PC-3 (cell line): ENCODE measurements around the gene CD101. TPM values are rescaled to one million over a fixed set of nuclear protein-coding genes. Genes with fewer than 3 reads are reported as not detected.

Source experiments
- ATAC-seq: fragments of 200-7000 bp; cut with Tn5 transposase; 2 replicates; pipeline ENCODE4 v1.9.1; 2020; ENCODE audit warnings: mild to moderate bottlenecking, moderate library complexity
- BruUV-seq: library from RNA; stranded (reverse); fragments of 400-500 nt; replicated peaks from 2 replicates; lab custom pipeline; 2021; lab: Mats Ljungman, UMichigan
- CTCF ChIA-PET: fragments of 300-600 bp; sonication (Branson Sonifier 250); formaldehyde crosslinking; loops from one replicate; lab custom pipeline; 2022; ENCODE audit warnings: antibody characterized with exemption; lab: Charles Lee
- POLR2A ChIA-PET: fragments of 300-600 bp; sonication (Branson Sonifier 250); formaldehyde crosslinking; loops from one replicate; lab custom pipeline; 2022; ENCODE audit warnings: antibody characterized with exemption; ENCODE audit not compliant: unreplicated experiment; lab: Charles Lee
- DNase-seq: peaks from one replicate; pipeline ENCODE4 v3.0.0-alpha.2; 2015
- H2AFZ ChIP-seq: fragments of 300-600 bp; sonication (generic); 2 replicates; pipeline ENCODE4 v1.6.0; 2016; ENCODE audit warnings: antibody characterized with exemption, low read length
- H3F3A ChIP-seq: fragments of 300-600 bp; sonication (generic); one replicate; pipeline ENCODE4 v1.6.0; 2017; ENCODE audit warnings: antibody characterized with exemption, low read length, control low read depth, mild to moderate bottlenecking; ENCODE audit not compliant: unreplicated experiment
- H3K27ac ChIP-seq: fragments of 300-600 bp; sonication (generic); 2 replicates; pipeline ENCODE4 v1.5.1; 2016; ENCODE audit warnings: mild to moderate bottlenecking, low read length
- H3K27me3 ChIP-seq: fragments of 300-600 bp; sonication (generic); 2 replicates; pipeline ENCODE4 v1.6.1; 2016; ENCODE audit warnings: low read length, mixed read lengths
- H3K36me3 ChIP-seq: fragments of 300-600 bp; sonication (generic); 2 replicates; pipeline ENCODE4 v1.6.1; 2016; ENCODE audit warnings: low read depth, mixed run types, low read length, mixed read lengths
- H3K4me1 ChIP-seq: fragments of 300-600 bp; sonication (generic); 2 replicates; pipeline ENCODE4 v1.5.1; 2016; ENCODE audit warnings: low read length; ENCODE audit not compliant: insufficient read depth
- H3K4me2 ChIP-seq: fragments of 300-600 bp; sonication (generic); 2 replicates; pipeline ENCODE4 v1.6.0; 2016; ENCODE audit warnings: low read length
- H3K4me3 ChIP-seq: fragments of 300-600 bp; sonication (generic); 2 replicates; pipeline ENCODE4 v1.5.1; 2016; ENCODE audit warnings: mild to moderate bottlenecking, low read length, mixed read lengths
- H3K79me2 ChIP-seq: fragments of 300-600 bp; sonication (generic); 2 replicates; pipeline ENCODE4 v1.6.1; 2017; ENCODE audit warnings: low read length, mixed read lengths
- H3K9ac ChIP-seq: fragments of 300-600 bp; sonication (generic); 2 replicates; pipeline ENCODE4 v1.6.0; 2016; ENCODE audit warnings: mild to moderate bottlenecking, low read length
- H3K9me2 ChIP-seq: fragments of 300-600 bp; sonication (generic); replicated peaks from 2 replicates; pipeline ENCODE4 v1.6.1; 2016; ENCODE audit warnings: mixed run types, low read length, mixed read lengths
- H3K9me3 ChIP-seq: fragments of 300-600 bp; sonication (generic); 2 replicates; pipeline ENCODE4 v1.6.1; 2016; ENCODE audit warnings: low read length, mixed read lengths
- H4K20me1 ChIP-seq: fragments of 300-600 bp; sonication (generic); 2 replicates; pipeline ENCODE4 v1.6.1; 2016; ENCODE audit warnings: low read length, mixed read lengths
- EZH2 ChIP-seq: fragments of 300-600 bp; sonication (generic); IDR thresholded peaks from one replicate; pipeline ENCODE4 v1.6.1; 2017; ENCODE audit warnings: antibody characterized with exemption, mild to moderate bottlenecking, low read length; ENCODE audit not compliant: unreplicated experiment
- EZH2phosphoT487 ChIP-seq: fragments of 300-600 bp; sonication (generic); IDR thresholded peaks from 2 replicates; pipeline ENCODE4 v1.6.1; 2018; ENCODE audit warnings: mild to moderate bottlenecking, antibody characterized with exemption, low read length, borderline replicate concordance
- intact Hi-C: fragments of 100-400 bp; cut with micrococcal nuclease; formaldehyde crosslinking; loops from 2 replicates; pipeline ENCODE4 v1.9.0; 2023
- total RNA-seq: library from RNA; depleted of rRNA; stranded (reverse); fragments of >200 nt; gene quantifications from 2 replicates; pipeline ENCODE4 v1.2.3, GENCODE V29; 2014
- TF ChIP-seq, protein P1 (sequence below): fragments of 300-600 bp; sonication (generic); conservative IDR thresholded peaks from 2 replicates; pipeline ENCODE4 v1.5.1; 2017; ENCODE audit warnings: antibody characterized with exemption, low read depth, mild to moderate bottlenecking, low read length

The CD101 gene
- total RNA-seq, 1 experiment from 2014 or later, result 0.36 TPM

DNA sequence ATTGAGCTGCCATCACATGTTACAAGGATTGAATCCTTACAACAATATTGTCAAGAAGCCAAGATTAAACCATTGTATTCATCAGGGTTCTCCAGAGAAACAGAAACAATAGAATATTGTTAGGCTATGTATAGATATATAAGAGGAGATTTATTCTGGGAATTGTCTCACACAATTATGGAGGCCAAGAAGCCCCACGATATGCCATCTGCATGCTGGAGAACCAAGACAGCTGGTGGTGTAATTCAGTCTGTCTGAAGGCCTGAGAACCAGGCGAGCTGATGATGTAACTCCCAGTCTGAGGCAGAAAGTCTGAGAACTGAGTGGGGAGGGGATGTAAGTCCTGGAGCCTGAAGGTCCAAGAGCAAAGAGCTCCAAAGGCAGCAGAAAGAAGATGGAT is 44.1 kb downstream of the CD101 start:
- no TSS peak for BruUV-seq
- Histone ChIP-seq H3K4me2 (no peak overlapping the region), H2AFZ (no peak overlapping the region), H3K36me3 (no peaks in the 10 kb centered on the region), H3K4me1 (no peaks in the 10 kb centered on the region), H3K27me3 (no peaks in the 10 kb centered on the region), H4K20me1 (no peaks in the 10 kb centered on the region), H3K9me3 (no peaks in the 10 kb centered on the region), H3K79me2 (no peaks in the 10 kb centered on the region), H3K27ac (no peak overlapping the region), H3K9me2 (no peaks in the 10 kb centered on the region), H3K9ac (no peak overlapping the region), H3F3A (no peaks in the 10 kb centered on the region), H3K4me3 (no peak overlapping the region)
- no peak for DNase-seq
- ATAC-seq, result no peak
- ChIA-PET CTCF (no interaction called here), POLR2A (no interaction called here)
- intact Hi-C loops, result no loop called here
- TF ChIP-seq, protein P1, sequence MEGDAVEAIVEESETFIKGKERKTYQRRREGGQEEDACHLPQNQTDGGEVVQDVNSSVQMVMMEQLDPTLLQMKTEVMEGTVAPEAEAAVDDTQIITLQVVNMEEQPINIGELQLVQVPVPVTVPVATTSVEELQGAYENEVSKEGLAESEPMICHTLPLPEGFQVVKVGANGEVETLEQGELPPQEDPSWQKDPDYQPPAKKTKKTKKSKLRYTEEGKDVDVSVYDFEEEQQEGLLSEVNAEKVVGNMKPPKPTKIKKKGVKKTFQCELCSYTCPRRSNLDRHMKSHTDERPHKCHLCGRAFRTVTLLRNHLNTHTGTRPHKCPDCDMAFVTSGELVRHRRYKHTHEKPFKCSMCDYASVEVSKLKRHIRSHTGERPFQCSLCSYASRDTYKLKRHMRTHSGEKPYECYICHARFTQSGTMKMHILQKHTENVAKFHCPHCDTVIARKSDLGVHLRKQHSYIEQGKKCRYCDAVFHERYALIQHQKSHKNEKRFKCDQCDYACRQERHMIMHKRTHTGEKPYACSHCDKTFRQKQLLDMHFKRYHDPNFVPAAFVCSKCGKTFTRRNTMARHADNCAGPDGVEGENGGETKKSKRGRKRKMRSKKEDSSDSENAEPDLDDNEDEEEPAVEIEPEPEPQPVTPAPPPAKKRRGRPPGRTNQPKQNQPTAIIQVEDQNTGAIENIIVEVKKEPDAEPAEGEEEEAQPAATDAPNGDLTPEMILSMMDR, result no peak
- TF ChIP-seq EZH2phosphoT487 (no peak), EZH2 (no peak)

DNA sequence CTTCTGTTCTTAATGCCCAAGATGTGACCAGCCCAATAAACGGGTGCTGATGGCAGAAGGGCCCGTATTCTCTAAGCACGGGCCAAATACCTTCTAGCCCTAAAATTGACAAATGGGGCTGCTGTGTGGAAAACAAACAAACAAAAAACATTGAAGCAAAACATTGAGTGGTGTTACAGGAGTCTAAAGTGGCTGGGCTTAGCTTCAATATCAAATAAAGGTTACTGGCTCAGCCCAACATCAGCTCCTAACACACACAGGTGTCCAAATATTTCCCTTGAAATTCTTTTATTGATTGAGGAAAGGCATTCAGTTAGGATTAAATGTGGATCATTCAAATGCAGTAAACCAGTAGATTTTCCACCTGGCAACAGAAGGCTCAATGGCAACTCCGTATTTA is 45.2 kb downstream of the CD101 start:
- intact Hi-C loops, result no loop called here
- Histone ChIP-seq H3K4me1 (peaks cover 2% of the 10 kb centered on the region; the same call in 1 of the 2 replicates), H3F3A (no peaks in the 10 kb centered on the region), H3K4me3 (no peak overlapping the region), H3K36me3 (no peaks in the 10 kb centered on the region), H3K9ac (no peak overlapping the region), H3K27ac (no peak overlapping the region), H3K9me3 (no peaks in the 10 kb centered on the region), H4K20me1 (no peaks in the 10 kb centered on the region), H3K79me2 (no peaks in the 10 kb centered on the region), H2AFZ (no peak overlapping the region), H3K9me2 (no peaks in the 10 kb centered on the region), H3K27me3 (no peaks in the 10 kb centered on the region), H3K4me2 (no peak overlapping the region)
- no peak for DNase-seq
- no peak for ATAC-seq
- ChIA-PET CTCF (no interaction called here), POLR2A (no interaction called here)
- TF ChIP-seq, protein P1, result no peak
- TF ChIP-seq EZH2phosphoT487, result no peak
- BruUV-seq, result no TSS peak

DNA sequence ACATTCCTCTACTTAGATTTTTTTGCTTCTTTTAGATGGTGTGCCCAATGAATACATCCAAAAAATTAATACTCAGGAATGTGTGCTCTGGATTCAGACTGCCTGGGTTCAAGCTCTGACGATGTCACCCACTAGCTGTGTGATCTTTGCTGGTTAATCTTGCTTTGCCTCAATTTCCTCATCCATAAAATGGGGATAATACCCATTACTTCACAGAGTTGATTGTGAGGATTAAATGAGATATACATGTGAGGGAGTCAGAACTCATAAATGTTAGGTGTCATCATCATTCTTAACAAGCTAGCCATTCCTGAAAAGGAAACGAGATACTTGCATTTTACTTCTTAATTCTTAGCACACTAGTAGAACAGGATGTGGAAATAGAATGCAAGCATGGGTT is 45.7 kb downstream of the CD101 start:
- Histone ChIP-seq H3K9ac (no peak overlapping the region), H3K4me3 (no peak overlapping the region), H3K9me2 (no peaks in the 10 kb centered on the region), H3K79me2 (no peaks in the 10 kb centered on the region), H3F3A (no peaks in the 10 kb centered on the region), H3K27me3 (no peaks in the 10 kb centered on the region), H3K9me3 (no peaks in the 10 kb centered on the region), H2AFZ (no peak overlapping the region), H3K4me2 (no peak overlapping the region), H4K20me1 (no peaks in the 10 kb centered on the region), H3K27ac (no peak overlapping the region), H3K36me3 (no peaks in the 10 kb centered on the region), H3K4me1 (peaks cover 5% of the 10 kb centered on the region; the same call in 1 of the 2 replicates)
- no TSS peak for BruUV-seq
- ATAC-seq (no peak), DNase-seq (no peak)
- intact Hi-C loops, result no loop called here
- TF ChIP-seq, protein P1, result no peak
- TF ChIP-seq EZH2 (no peak), EZH2phosphoT487 (no peak)
- CTCF ChIA-PET, result no interaction called here
- POLR2A ChIA-PET, result no interaction called here
